NCI-H69 (cell line): Measurements from ENCODE around the gene TAF10.

ENCODE experiments used
- DNase-seq: peaks from one replicate; lab custom pipeline; 2025; lab: John Stamatoyannopoulos, UW

TAF10 gene

GRCh38 chr11:6623391-6624363 is 11.7 kb upstream of the TAF10 start:
- no peak for DNase-seq

- peak; percentile 28 for DNase-seq
These were observed 10.5 kb upstream of the TAF10 start for GRCh38 chr11:6622261-6623171.

GRCh38 chr11:6621711-6622211 is 9.7 kb upstream of the TAF10 start:
- no peak for DNase-seq

GRCh38 chr11:6620636-6621035 is 8.6 kb upstream of the TAF10 start:
- DNase-seq, result no peak

DNA sequence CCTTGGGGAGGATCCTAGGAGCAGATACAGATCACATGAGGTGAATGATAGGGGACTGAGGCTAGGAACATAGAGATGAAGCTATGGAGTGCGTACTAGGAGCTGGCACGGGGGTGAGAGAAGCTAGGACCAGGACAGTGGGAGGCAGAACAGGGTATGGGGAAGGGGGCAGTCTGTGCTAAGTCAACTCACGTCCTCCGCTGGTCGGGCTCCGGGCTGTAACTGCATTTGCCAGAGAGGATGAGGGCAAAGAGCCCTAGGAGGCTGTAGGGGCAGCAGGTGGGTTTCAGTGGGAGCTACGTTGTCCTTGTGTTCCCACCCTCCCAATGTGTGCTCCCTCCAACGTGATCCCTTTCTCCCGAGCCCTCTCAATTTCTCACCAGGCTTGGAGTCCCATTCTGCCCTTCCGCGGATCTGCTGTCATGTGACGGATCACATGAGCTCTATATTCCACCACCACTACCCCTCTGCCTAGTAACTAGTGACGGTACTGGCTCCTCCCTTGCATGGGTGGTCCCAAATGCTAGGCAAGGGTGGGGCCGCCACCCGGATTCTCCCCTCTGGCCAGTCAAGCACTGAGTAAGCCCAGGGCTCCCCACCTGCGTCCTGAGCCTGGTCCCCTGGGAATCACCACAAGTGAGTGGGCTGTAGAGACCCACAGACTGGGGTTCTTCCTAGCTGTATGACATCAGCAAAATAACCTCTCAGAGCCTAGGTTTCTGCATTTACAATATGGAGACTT is 7.2 kb upstream of the TAF10 start, which contains the start of gene TPP1:
Gene TPP1, minus strand, starts transcription at position 419 of the 742 bp plus-strand sequence. Its CDS starts 22 bp downstream, at position 397.
- peak; percentile 97 for DNase-seq

GRCh38 chr11:6618117-6619003 is 6.3 kb upstream of the TAF10 start:
- DNase-seq, result peak; percentile 33

GRCh38 chr11:6617315-6617781 is 5.3 kb upstream of the TAF10 start:
- DNase-seq, result no peak

GRCh38 chr11:6616596-6617250 is 4.7 kb upstream of the TAF10 start:
- no peak for DNase-seq

- no peak for DNase-seq
These were observed 4.0 kb upstream of the TAF10 start for GRCh38 chr11:6615882-6616585.

DNA sequence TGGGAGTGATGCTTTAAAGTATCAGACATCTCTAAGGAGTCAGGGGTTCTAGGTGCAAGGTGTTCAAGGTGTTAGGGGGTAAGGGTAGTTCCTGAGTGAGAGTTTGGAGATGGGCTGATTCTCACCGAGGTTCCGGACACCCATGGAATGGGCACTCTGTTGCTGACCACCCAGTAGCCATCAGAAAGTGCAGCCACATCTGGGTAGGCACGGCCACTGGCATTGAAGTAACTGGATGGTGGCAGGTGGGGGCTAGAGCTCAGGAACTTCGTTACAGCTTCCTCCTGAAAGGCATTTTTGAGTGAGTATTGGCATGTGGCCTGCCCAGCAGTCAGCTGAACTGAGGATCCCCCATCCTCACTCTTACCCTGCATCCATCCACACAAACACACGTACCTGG is 3.0 kb upstream of the TAF10 start:
- DNase-seq, result no peak

DNA sequence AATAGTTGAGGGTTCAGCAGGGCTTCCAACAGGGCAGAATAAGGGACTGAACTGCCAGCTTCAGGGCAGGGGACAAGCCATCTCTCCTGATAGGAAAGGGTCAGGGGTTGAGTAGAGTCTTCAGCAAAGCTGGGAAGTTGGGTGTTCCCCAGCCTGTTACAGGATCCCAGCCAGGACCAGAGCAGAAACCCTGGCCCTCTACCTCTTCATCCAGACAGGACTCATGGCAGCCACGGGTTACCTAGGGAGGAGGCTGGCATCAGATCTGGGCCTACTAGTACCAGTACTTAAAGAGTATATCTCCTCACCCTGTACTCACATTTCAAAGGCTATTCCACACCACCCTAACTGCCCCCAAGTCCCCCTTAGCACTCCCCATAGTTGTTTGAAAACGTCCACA is 2.4 kb upstream of the TAF10 start:
- DNase-seq, result no peak

GRCh38 chr11:6613496-6613895 is 1.5 kb upstream of the TAF10 start:
- no peak for DNase-seq

- DNase-seq, result no peak
These were observed 128 bp downstream of the TAF10 start for GRCh38 chr11:6611963-6612212.

GRCh38 chr11:6611092-6611962 is 689 bp downstream of the TAF10 start:
- peak; percentile 47 for DNase-seq

DNA sequence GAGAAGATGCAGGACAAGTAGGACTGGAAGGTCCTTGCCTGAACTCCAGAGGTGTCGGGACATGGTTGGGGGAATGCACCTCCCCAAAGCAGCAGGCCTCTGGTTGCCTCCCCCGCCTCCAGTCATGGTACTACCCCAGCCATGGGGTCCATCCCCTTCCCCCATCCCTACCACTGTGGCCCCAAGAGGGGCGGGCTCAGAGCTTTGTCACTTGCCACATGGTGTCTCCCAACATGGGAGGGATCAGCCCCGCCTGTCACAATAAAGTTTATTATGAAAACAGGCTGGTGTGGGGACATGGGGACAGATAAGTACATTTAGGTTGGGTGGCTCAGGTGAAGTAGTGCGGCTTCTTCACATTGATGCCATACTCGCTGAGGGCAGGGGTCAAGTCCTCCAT is 1.4 kb downstream of the TAF10 start:
- DNase-seq, result no peak

- no peak for DNase-seq
These were observed 2.5 kb downstream of the TAF10 start for GRCh38 chr11:6609502-6610015.

- no peak for DNase-seq
These were observed 3.1 kb downstream of the TAF10 start for GRCh38 chr11:6608726-6609501.

GRCh38 chr11:6608011-6608410 is 4.0 kb downstream of the TAF10 start:
- DNase-seq, result no peak
